ENCODE measurements around the gene EPS8L3. TPM values are rescaled to one million over a fixed set of nuclear protein-coding genes. Genes with fewer than 3 reads are reported as not detected.

EPS8L3 gene
- total and polyA plus RNA-seq, 2 of the 4 experiments (the other 2 are of a cell fraction) = not detected

GRCh38 chr1:109805486-109806165 lies 41.9 kb upstream of the EPS8L3 start:
- no peak overlapping the region for H3K14ac ChIP-seq (replicated peaks; ENCODE audit: low read depth, low read length)
- in situ Hi-C loops (cut with MboI; ENCODE audit: low sequenced_read_pairs) (no loop called here), intact Hi-C loops (cut with micrococcal nuclease) (no loop called here), dilution Hi-C loops (cut with HindIII; ENCODE audit: low sequenced_read_pairs, unreplicated experiment) (no loop called here)
- H3K56ac ChIP-seq (ENCODE audit: extremely low read depth, insufficient read depth, low read length) = no peak overlapping the region
- H4K20me1 ChIP-seq (ENCODE audit: insufficient read depth, low read length) = no peaks in the 10 kb centered on the region
- H4K91ac ChIP-seq (ENCODE audit: insufficient read depth, low read depth, low read length) = no peak overlapping the region
- no peak overlapping the region for H3K23ac ChIP-seq (ENCODE audit: low read depth, low read length)
- no peak overlapping the region for H3K4me3 ChIP-seq (ENCODE audit: insufficient read depth, low read depth, low read length)
- no peak for TF ChIP-seq RFX5 (IDR thresholded peaks at IDR 0.05; ENCODE audit: low read depth, low read length)
- no peak for TF ChIP-seq MAFK (IDR thresholded peaks at IDR 0.05; ENCODE audit: low read depth, low read length)
- TF ChIP-seq FOS (IDR thresholded peaks at IDR 0.05; ENCODE audit: low read depth, low read length) = no peak
- no peak for TF ChIP-seq SMC3 (IDR thresholded peaks at IDR 0.05; ENCODE audit: low read depth, low read length)
- no peak for TF ChIP-seq MXI1 (IDR thresholded peaks at IDR 0.05; ENCODE audit: borderline replicate concordance, low read depth, low read length)
- no peak for TF ChIP-seq RAD21 (IDR thresholded peaks at IDR 0.05; ENCODE audit: low read length)
- no peak for TF ChIP-seq BHLHE40 (IDR thresholded peaks at IDR 0.05; ENCODE audit: low read depth, low read length)
- no peak for TF ChIP-seq CHD1 (IDR thresholded peaks at IDR 0.05; ENCODE audit: low read depth, low read length)
- TF ChIP-seq ELK1 (IDR thresholded peaks at IDR 0.05; ENCODE audit: borderline replicate concordance, low read depth, low read length) = no peak
- no peak for TF ChIP-seq POLR2A (IDR thresholded peaks at IDR 0.05; ENCODE audit: low read depth, low read length)
- no peak for TF ChIP-seq CEBPB (IDR thresholded peaks at IDR 0.05; ENCODE audit: low read depth, low read length)
- no peak for TF ChIP-seq MAZ (IDR thresholded peaks at IDR 0.05; ENCODE audit: borderline replicate concordance, low read depth, low read length)
- TF ChIP-seq CTCF (conservative IDR thresholded peaks at IDR 0.05; ENCODE audit: low read depth, low read length) = no peak
- no peak for TF ChIP-seq RCOR1 (IDR thresholded peaks at IDR 0.05; ENCODE audit: insufficient replicate concordance, low read length)
- TF ChIP-seq NFE2L2 (IDR thresholded peaks at IDR 0.05; ENCODE audit: low read depth, low read length) = no peak
- TF ChIP-seq USF2 (IDR thresholded peaks at IDR 0.05; ENCODE audit: low read depth, low read length) = no peak
- no TSS peak for BruUV-seq (replicated peaks)
- no peak overlapping the region for H3K4me2 ChIP-seq (ENCODE audit: low read depth, low read length)
- ATAC-seq (ENCODE audit: low read depth) (no peak), DNase-seq (no peak)
- no peak overlapping the region for H2AK9ac ChIP-seq (replicated peaks; ENCODE audit: low read depth, low read length, poor library complexity)
- no peak overlapping the region for H3K4ac ChIP-seq (ENCODE audit: low read depth, low read length)
- CTCF ChIA-PET = interaction anchor here (0.8 kb wide), 1 partner anchor 47 kb away, joined by 3 read pairs; no protein-coding TSS in a partner anchor
- H3K27ac ChIP-seq (ENCODE audit: insufficient read depth, low read length) = no peak overlapping the region
- POLR2A ChIA-PET (ENCODE audit: unreplicated experiment) = no interaction called here
- peaks cover 28% of the 10 kb centered on the region for H3K9me1 ChIP-seq (ENCODE audit: insufficient read depth, low read length)
- H3K9me3 ChIP-seq (ENCODE audit: control insufficient read depth, insufficient read depth, low read length) = no peaks in the 10 kb centered on the region
- no peak overlapping the region for H3K18ac ChIP-seq (ENCODE audit: low read depth, low read length)
- H2BK20ac ChIP-seq (ENCODE audit: low read depth, low read length) = no peak overlapping the region
- H2AFZ ChIP-seq (replicated peaks; ENCODE audit: low read length, poor library complexity) = no peak overlapping the region
- no peak overlapping the region for H2BK120ac ChIP-seq (ENCODE audit: low read depth, low read length)
- H3K27me3 ChIP-seq (ENCODE audit: control insufficient read depth, insufficient read depth, low read length) = no peaks in the 10 kb centered on the region
- no peak overlapping the region for H2BK15ac ChIP-seq (ENCODE audit: low read depth, low read length)
- H3K4me1 ChIP-seq (ENCODE audit: control insufficient read depth, insufficient read depth, low read length) = peaks cover 11% of the 10 kb centered on the region
- no peak overlapping the region for H2BK5ac ChIP-seq (ENCODE audit: low read depth, low read length, poor library complexity, severe bottlenecking)
- H3K36me3 ChIP-seq (ENCODE audit: control insufficient read depth, insufficient read depth, low read length) = no peaks in the 10 kb centered on the region
- H4K5ac ChIP-seq (ENCODE audit: low read depth, low read length) = no peak overlapping the region
- no peak overlapping the region for H3K9ac ChIP-seq (ENCODE audit: low read depth, low read length)
- peak overlapping the region; percentile 40; the same call in 1 of the 2 replicates for H2AK5ac ChIP-seq (ENCODE audit: low read depth, low read length)
- H4K8ac ChIP-seq (ENCODE audit: low read depth in 2 of 2, low read length in 2 of 2) = no peak overlapping the region
- no CpG with 5 or more reads among the region's 8 CpGs for WGBS, 2 experiments (ENCODE audit: extremely low coverage in 2 of 2, insufficient read length in 1 of 2)
- H3K79me1 ChIP-seq (ENCODE audit: low read depth in 1 of 2, low read length in 2 of 2) = no peaks in the 10 kb centered on the region

Data from IMR-90 (cell line).